ENCODE measurements around the gene PHACTR1. TPM values are rescaled to one million over a fixed set of nuclear protein-coding genes. Genes with fewer than 3 reads are reported as not detected.

The PHACTR1 gene
- total RNA-seq, 4 donors from 2014 or later: 1.5 to 3.6 (median 2.5) TPM

GRCh38 chr6:13098006-13098405 is 381.4 kb downstream of the PHACTR1 start:
- DNase-seq (ENCODE audit: low spot score in 2 of 2): no peak
- intact Hi-C loops (cut with DNase I; ENCODE audit: low total_unique reads): no loop called here
- TF ChIP-seq CTCF (IDR thresholded peaks at IDR 0.05): no peak
- TF ChIP-seq POLR2A (IDR thresholded peaks at IDR 0.05): no peak
- no peak overlapping the region for H3K4me3 ChIP-seq (ENCODE audit: low read depth, poor library complexity, severe bottlenecking)

GRCh38 chr6:13098793-13099570 is 382.4 kb downstream of the PHACTR1 start:
- no peak overlapping the region for H3K4me3 ChIP-seq (ENCODE audit: low read depth, poor library complexity, severe bottlenecking)
- intact Hi-C loops (cut with DNase I; ENCODE audit: low total_unique reads): no loop called here
- no peak for DNase-seq (ENCODE audit: low spot score in 2 of 2)
- 84 to 88% methylated on average over 5 of the region's 5 CpGs for WGBS, 2 donors
- TF ChIP-seq CTCF (IDR thresholded peaks at IDR 0.05) (no peak), POLR2A (IDR thresholded peaks at IDR 0.05) (no peak)

GRCh38 chr6:13099771-13100170 is 383.2 kb downstream of the PHACTR1 start:
- intact Hi-C loops (cut with DNase I; ENCODE audit: low total_unique reads): no loop called here
- no peak for TF ChIP-seq POLR2A (IDR thresholded peaks at IDR 0.05)
- no peak for TF ChIP-seq CTCF (IDR thresholded peaks at IDR 0.05)
- DNase-seq (ENCODE audit: low spot score in 2 of 2): no peak
- H3K4me3 ChIP-seq (ENCODE audit: low read depth, poor library complexity, severe bottlenecking): no peak overlapping the region

- no peak for DNase-seq (ENCODE audit: low spot score in 2 of 2)
- intact Hi-C loops (cut with DNase I; ENCODE audit: low total_unique reads): no loop called here
- TF ChIP-seq CTCF (IDR thresholded peaks at IDR 0.05): no peak
- no peak for TF ChIP-seq POLR2A (IDR thresholded peaks at IDR 0.05)
- WGBS, 2 donors: 82 to 88% methylated on average over 5 of the region's 5 CpGs
- H3K4me3 ChIP-seq (ENCODE audit: low read depth, poor library complexity, severe bottlenecking): no peak overlapping the region
These were observed 384.8 kb downstream of the PHACTR1 start for GRCh38 chr6:13101409-13101808.

- intact Hi-C loops (cut with DNase I; ENCODE audit: low total_unique reads): no loop called here
- DNase-seq (ENCODE audit: low spot score in 2 of 2): no peak
- TF ChIP-seq CTCF (IDR thresholded peaks at IDR 0.05) (no peak), POLR2A (IDR thresholded peaks at IDR 0.05) (no peak)
- no peak overlapping the region for H3K4me3 ChIP-seq (ENCODE audit: low read depth, poor library complexity, severe bottlenecking)
- WGBS, 2 donors: 33 to 64% methylated on average over 2 of the region's 2 CpGs
These were observed 385.4 kb downstream of the PHACTR1 start for GRCh38 chr6:13101985-13102384.

GRCh38 chr6:13103169-13103568 is 386.6 kb downstream of the PHACTR1 start:
- intact Hi-C loops (cut with DNase I; ENCODE audit: low total_unique reads): no loop called here
- DNase-seq (ENCODE audit: low spot score in 2 of 2): no peak
- no peak for TF ChIP-seq CTCF (IDR thresholded peaks at IDR 0.05)
- no peak overlapping the region for H3K4me3 ChIP-seq (ENCODE audit: low read depth, poor library complexity, severe bottlenecking)

All from lower leg skin (tissue), 4 donors.